Measurements from ENCODE around the gene RPH3AL. TPM values are rescaled to one million over a fixed set of nuclear protein-coding genes. Genes with fewer than 3 reads are reported as not detected.
A peak's percentile ranks its signal among the peaks of the same experiment; 100 is the strongest.

The RPH3AL gene
- polyA plus RNA-seq, 3 donors = 0.71 to 1.9 (median 1.5) TPM

- TF ChIP-seq, protein P1, sequence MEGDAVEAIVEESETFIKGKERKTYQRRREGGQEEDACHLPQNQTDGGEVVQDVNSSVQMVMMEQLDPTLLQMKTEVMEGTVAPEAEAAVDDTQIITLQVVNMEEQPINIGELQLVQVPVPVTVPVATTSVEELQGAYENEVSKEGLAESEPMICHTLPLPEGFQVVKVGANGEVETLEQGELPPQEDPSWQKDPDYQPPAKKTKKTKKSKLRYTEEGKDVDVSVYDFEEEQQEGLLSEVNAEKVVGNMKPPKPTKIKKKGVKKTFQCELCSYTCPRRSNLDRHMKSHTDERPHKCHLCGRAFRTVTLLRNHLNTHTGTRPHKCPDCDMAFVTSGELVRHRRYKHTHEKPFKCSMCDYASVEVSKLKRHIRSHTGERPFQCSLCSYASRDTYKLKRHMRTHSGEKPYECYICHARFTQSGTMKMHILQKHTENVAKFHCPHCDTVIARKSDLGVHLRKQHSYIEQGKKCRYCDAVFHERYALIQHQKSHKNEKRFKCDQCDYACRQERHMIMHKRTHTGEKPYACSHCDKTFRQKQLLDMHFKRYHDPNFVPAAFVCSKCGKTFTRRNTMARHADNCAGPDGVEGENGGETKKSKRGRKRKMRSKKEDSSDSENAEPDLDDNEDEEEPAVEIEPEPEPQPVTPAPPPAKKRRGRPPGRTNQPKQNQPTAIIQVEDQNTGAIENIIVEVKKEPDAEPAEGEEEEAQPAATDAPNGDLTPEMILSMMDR (IDR thresholded peaks at IDR 0.05) = no peak
Measured at GRCh38 chr17:266219-266618, 86.4 kb downstream of the RPH3AL start.

GRCh38 chr17:265718-266117 lies 86.9 kb downstream of the RPH3AL start:
- no peaks in the 10 kb centered on the region for H4K20me1 ChIP-seq (ENCODE audit: insufficient read depth, low read length)
- no peak overlapping the region for H3K4me3 ChIP-seq (replicated peaks in 1 of 3; ENCODE audit: low read depth in 2 of 3, low read length in 3 of 3)
- H3K27ac Mint-ChIP-seq = peak overlapping the region in 1 of 7 donors; percentile 58
- no peak overlapping the region for H3K4me2 ChIP-seq (replicated peaks; ENCODE audit: extremely low read depth, low read length, poor library complexity, severe bottlenecking)
- peaks cover 10 to 25% (median 21%) of the 10 kb centered on the region in 7 donors for H3K9me3 Mint-ChIP-seq
- H3K27me3 Mint-ChIP-seq (ENCODE audit: low read depth in 3 of 3) = peaks cover 9 to 10% (median 9%) of the 10 kb centered on the region in 3 donors
- H3K9me3 ChIP-seq (replicated peaks in 1 of 2; ENCODE audit: control insufficient read depth in 1 of 2, insufficient read depth in 1 of 2, low read length in 2 of 2) = peaks cover 0 to 27% of the 10 kb centered on the region in 2 donors
- H3K9ac ChIP-seq (ENCODE audit: insufficient read depth, low read length, poor library complexity, severe bottlenecking) = no peak overlapping the region
- peaks cover 0 to 3% of the 10 kb centered on the region in 2 donors for H3K36me3 Mint-ChIP-seq
- no peak for DNase-seq
- 77% methylated on average over 7 of the region's 10 CpGs for WGBS (ENCODE audit: insufficient coverage)
- intact Hi-C loops (cut with micrococcal nuclease) = loop anchor here in 1 of 2 donors (2.0 kb wide), 1 partner anchor 17 kb away; no protein-coding TSS in a partner anchor
- H3K27ac ChIP-seq (ENCODE audit: low read depth in 1 of 2, low read length in 2 of 2) = no peak overlapping the region
- no peaks in the 10 kb centered on the region for H3K36me3 ChIP-seq (replicated peaks in 1 of 2; ENCODE audit: control insufficient read depth in 1 of 2, insufficient read depth in 2 of 2, low read length in 2 of 2)
- no peaks in the 10 kb centered on the region for H3K4me1 Mint-ChIP-seq
- TF ChIP-seq, protein P1 (IDR thresholded peaks at IDR 0.05) = no peak
- H3K4me3 Mint-ChIP-seq = no peak overlapping the region
- H3K79me2 ChIP-seq (ENCODE audit: insufficient read depth, low read length) = no peaks in the 10 kb centered on the region
- no peak overlapping the region for H2AFZ ChIP-seq (ENCODE audit: insufficient read depth, low read depth, low read length, poor library complexity, severe bottlenecking)
- H3K27me3 ChIP-seq (ENCODE audit: control insufficient read depth in 2 of 2, insufficient read depth in 2 of 2, low read length in 2 of 2) = no peaks in the 10 kb centered on the region
- no peaks in the 10 kb centered on the region for H3K4me1 ChIP-seq (ENCODE audit: control insufficient read depth in 1 of 2, insufficient read depth in 2 of 2, low read length in 2 of 2)

More at GRCh38 chr17:266219-266618, 86.4 kb downstream of the RPH3AL start:
- Mint-ChIP-seq H3K36me3 (peaks cover 0 to 3% of the 10 kb centered on the region in 2 donors), H3K4me3 (peak overlapping the region in 1 of 2 donors; percentile 24), H3K27ac (no peak overlapping the region), H3K27me3 (ENCODE audit: low read depth in 3 of 3) (peaks cover 9 to 10% (median 9%) of the 10 kb centered on the region in 3 donors), H3K4me1 (no peaks in the 10 kb centered on the region), H3K9me3 (peaks cover 10 to 25% (median 21%) of the 10 kb centered on the region in 7 donors)
- Histone ChIP-seq H3K4me1 (ENCODE audit: control insufficient read depth in 1 of 2, insufficient read depth in 2 of 2, low read length in 2 of 2) (no peaks in the 10 kb centered on the region), H3K4me3 (replicated peaks in 1 of 3; ENCODE audit: low read depth in 2 of 3, low read length in 3 of 3) (no peak overlapping the region), H3K27me3 (ENCODE audit: control insufficient read depth in 2 of 2, insufficient read depth in 2 of 2, low read length in 2 of 2) (no peaks in the 10 kb centered on the region), H3K79me2 (ENCODE audit: insufficient read depth, low read length) (no peaks in the 10 kb centered on the region), H3K27ac (ENCODE audit: low read depth in 1 of 2, low read length in 2 of 2) (no peak overlapping the region), H2AFZ (ENCODE audit: insufficient read depth, low read depth, low read length, poor library complexity, severe bottlenecking) (no peak overlapping the region), H3K4me2 (replicated peaks; ENCODE audit: extremely low read depth, low read length, poor library complexity, severe bottlenecking) (no peak overlapping the region), H4K20me1 (ENCODE audit: insufficient read depth, low read length) (no peaks in the 10 kb centered on the region), H3K9me3 (replicated peaks in 1 of 2; ENCODE audit: control insufficient read depth in 1 of 2, insufficient read depth in 1 of 2, low read length in 2 of 2) (peaks cover 0 to 27% of the 10 kb centered on the region in 2 donors), H3K36me3 (replicated peaks in 1 of 2; ENCODE audit: control insufficient read depth in 1 of 2, insufficient read depth in 2 of 2, low read length in 2 of 2) (no peaks in the 10 kb centered on the region), H3K9ac (ENCODE audit: insufficient read depth, low read length, poor library complexity, severe bottlenecking) (no peak overlapping the region)
- 80% methylated on average over 4 of the region's 6 CpGs for WGBS (ENCODE audit: insufficient coverage)
- intact Hi-C loops (cut with micrococcal nuclease) = no loop called here
- no peak for DNase-seq
